A549 (cell line): ENCODE measurements around the gene KDM6A. TPM values are rescaled to one million over a fixed set of nuclear protein-coding genes. Genes with fewer than 3 reads are reported as not detected.

ENCODE experiments used
- ATAC-seq, 2 experiments: fragments of 200-7000 bp in 1 of 2; fragments of >200 bp in 1 of 2; cut with Nextera tagmentation in 1 of 2; cut with Tn5 transposase in 1 of 2; 3 replicates each; pipeline versions ENCODE4 v1.8.0 to v1.9.1; 2018 to 2020; ENCODE audit warnings: mild to moderate bottlenecking in 1 of 2, moderate library complexity in 1 of 2
- CTCF ChIA-PET: fragments of 300-600 bp; sonication (Branson Sonifier 250); formaldehyde crosslinking; extraction: SDS; loops from one replicate; lab custom pipeline; 2021; ENCODE audit warnings: antibody characterized with exemption, inconsistent platforms; lab: Yijun Ruan, JAX
- POLR2A ChIA-PET: fragments of 350-600 bp; formaldehyde crosslinking; extraction: SDS; loops from one replicate; lab custom pipeline; 2021; ENCODE audit warnings: antibody characterized with exemption, inconsistent platforms; lab: Yijun Ruan, JAX
- DNase-seq, 2 experiments: peaks; one replicate each; pipeline versions ENCODE4 v3.0.0 to v3.0.0-alpha.2; 2011 to 2016; ENCODE audit warnings: low read depth in 1 of 2, low spot score in 1 of 2
- FAIRE-seq: peaks from 2 replicates; lab custom pipeline; 2011; peaks lifted over from hg19 to GRCh38; lab: Jason Lieb, UNC
- H3K27ac ChIP-seq, 2 experiments: fragments of >200 bp; sonication (Bioruptor Twin); formaldehyde crosslinking; 3 replicates each; pipeline ENCODE4 v1.5.1; 2016 to 2017
- H3K4me1 ChIP-seq: fragments of >200 bp; sonication (Bioruptor Twin); formaldehyde crosslinking; 3 replicates; pipeline ENCODE4 v1.6.1; 2016
- H3K4me2 ChIP-seq: fragments of >200 bp; sonication (Bioruptor Twin); formaldehyde crosslinking; 3 replicates; pipeline ENCODE4 v1.6.1; 2016
- H3K4me3 ChIP-seq: fragments of >200 bp; sonication (Bioruptor Twin); formaldehyde crosslinking; 3 replicates; pipeline ENCODE4 v1.5.1; 2016
- H3K9me3 ChIP-seq: fragments of >200 bp; sonication (Bioruptor Twin); formaldehyde crosslinking; 3 replicates; pipeline ENCODE4 v1.6.1; 2016
- BCL3 ChIP-seq: fragments of >200 bp; sonication (Bioruptor Twin); formaldehyde crosslinking; IDR thresholded peaks from 3 replicates; pipeline ENCODE4 v1.6.1; 2016
- CHD2 ChIP-seq: fragments of 150-350 bp; IDR thresholded peaks from 2 replicates; pipeline ENCODE4 v1.6.1; 2014; ENCODE audit warnings: low read length; ENCODE audit not compliant: partially characterized antibody
- CHD4 ChIP-seq: fragments of 200-600 bp; sonication (generic); IDR thresholded peaks from 2 replicates; pipeline ENCODE4 v1.6.1; 2016; ENCODE audit warnings: antibody characterized with exemption, mild to moderate bottlenecking, borderline replicate concordance
- EP300 ChIP-seq, 2 experiments: fragments of >200 bp; sonication (Bioruptor Twin); formaldehyde crosslinking; IDR thresholded peaks; 2 replicates in 1 of 2; 3 replicates in 1 of 2; pipeline ENCODE4 v1.6.1; 2016 to 2017
- GATA3 ChIP-seq: IDR thresholded peaks from 2 replicates; pipeline ENCODE4 v1.6.1; 2012; ENCODE audit warnings: borderline replicate concordance
- HES2 ChIP-seq: fragments of >200 bp; sonication (Bioruptor Twin); formaldehyde crosslinking; IDR thresholded peaks from 2 replicates; pipeline ENCODE4 v1.6.1; 2016
- HOXB5 ChIP-seq: fragments of 250-450 bp; sonication (Bioruptor Pico); IDR thresholded peaks from 2 replicates; pipeline ENCODE4 v1.5.0; 2020; ENCODE audit warnings: mild to moderate bottlenecking, moderate library complexity
- JUNB ChIP-seq: fragments of >200 bp; sonication (Bioruptor Twin); formaldehyde crosslinking; IDR thresholded peaks from 2 replicates; pipeline ENCODE4 v1.6.1; 2016
- KDM1A ChIP-seq: fragments of 200-600 bp; sonication (generic); IDR thresholded peaks from 2 replicates; pipeline ENCODE4 v1.6.1; 2016; ENCODE audit warnings: low read depth, mild to moderate bottlenecking
- KDM5A ChIP-seq: fragments of 200-600 bp; sonication (generic); IDR thresholded peaks from 2 replicates; pipeline ENCODE4 v1.6.1; 2016; ENCODE audit warnings: antibody characterized with exemption, mild to moderate bottlenecking
- NFE2L2 ChIP-seq: fragments of 150-350 bp; conservative IDR thresholded peaks from 2 replicates; pipeline ENCODE4 v1.6.1; 2014; ENCODE audit warnings: low read length
- NPAS2 ChIP-seq: fragments of 250-450 bp; sonication (Bioruptor Pico); IDR thresholded peaks from 2 replicates; pipeline ENCODE4 v1.8.0; 2022; ENCODE audit warnings: mild to moderate bottlenecking, moderate library complexity, borderline replicate concordance
- RCOR1 ChIP-seq: fragments of 150-350 bp; IDR thresholded peaks from 2 replicates; pipeline ENCODE4 v1.6.1; 2014; ENCODE audit warnings: antibody characterized with exemption, low read length, low read depth
- RFX5 ChIP-seq: fragments of 450-650 bp; IDR thresholded peaks from 2 replicates; pipeline ENCODE4 v1.7.1; 2014; ENCODE audit warnings: antibody characterized with exemption, mild to moderate bottlenecking, moderate library complexity
- SREBF2 ChIP-seq: fragments of 450-650 bp; IDR thresholded peaks from 2 replicates; pipeline ENCODE4 v1.6.1; 2014; ENCODE audit warnings: mild to moderate bottlenecking, moderate library complexity
- USF2 ChIP-seq: fragments of 450-650 bp; IDR thresholded peaks from 2 replicates; pipeline ENCODE4 v1.6.1; 2014; ENCODE audit warnings: antibody characterized with exemption
- ZC3H11A ChIP-seq: fragments of 450-650 bp; IDR thresholded peaks from 2 replicates; pipeline ENCODE4 v1.6.1; 2014; ENCODE audit warnings: antibody characterized with exemption, mild to moderate bottlenecking
- ZSCAN20 ChIP-seq: fragments of 250-450 bp; sonication (Bioruptor Pico); IDR thresholded peaks from 2 replicates; pipeline ENCODE4 v1.8.0; 2022; ENCODE audit warnings: mild to moderate bottlenecking, moderate library complexity
- WGBS: methylation state at CpG from one replicate; pipeline ENCODE4 v1.1.6; 2017; ENCODE audit errors: missing lambda C conversion rate; 5-methylcytosine and 5-hydroxymethylcytosine counted together
- polyA plus RNA-seq, 4 experiments: library from polyadenylated mRNA; depleted of rRNA in 3 of 4; stranded (reverse); fragments of >200 nt; fragmentation: RNase III in 1 of 4; extraction: RNeasy Plus Mini Kit Qiagen cat#74134 plus additional on column Dnase treatment in 1 of 4; gene quantifications; 2 replicates in 3 of 4; 3 replicates in 1 of 4; pipeline ENCODE4 v1.2.3, GENCODE V29; 2011 to 2017
- TF ChIP-seq, protein P1 (sequence below): fragments of 200-600 bp; sonication (generic); IDR thresholded peaks from 2 replicates; pipeline ENCODE4 v1.6.1; 2016; ENCODE audit warnings: antibody characterized with exemption, mild to moderate bottlenecking, moderate library complexity
- TF ChIP-seq, protein P2 (sequence below): fragments of 250-450 bp; sonication (Bioruptor Pico); IDR thresholded peaks from 2 replicates; pipeline ENCODE4 v1.5.0; 2021; ENCODE audit warnings: mild to moderate bottlenecking, moderate library complexity, borderline replicate concordance
- TF ChIP-seq, protein P3 (sequence below): IDR thresholded peaks from 2 replicates; pipeline ENCODE4 v1.6.1; 2012
- TF ChIP-seq, protein P4 (sequence below): fragments of 250-450 bp; sonication (Bioruptor Pico); IDR thresholded peaks from 2 replicates; pipeline ENCODE4 v1.5.0; 2020; ENCODE audit warnings: low read depth, mild to moderate bottlenecking, moderate library complexity

KDM6A gene
- polyA plus RNA-seq, 2 of the 4 experiments (the other 2 are of a cell fraction): 9.3 to 18.4 TPM

GRCh38 chrX:44947995-44948394 is 75.0 kb downstream of the KDM6A start (continued):
- TF ChIP-seq, protein P1, sequence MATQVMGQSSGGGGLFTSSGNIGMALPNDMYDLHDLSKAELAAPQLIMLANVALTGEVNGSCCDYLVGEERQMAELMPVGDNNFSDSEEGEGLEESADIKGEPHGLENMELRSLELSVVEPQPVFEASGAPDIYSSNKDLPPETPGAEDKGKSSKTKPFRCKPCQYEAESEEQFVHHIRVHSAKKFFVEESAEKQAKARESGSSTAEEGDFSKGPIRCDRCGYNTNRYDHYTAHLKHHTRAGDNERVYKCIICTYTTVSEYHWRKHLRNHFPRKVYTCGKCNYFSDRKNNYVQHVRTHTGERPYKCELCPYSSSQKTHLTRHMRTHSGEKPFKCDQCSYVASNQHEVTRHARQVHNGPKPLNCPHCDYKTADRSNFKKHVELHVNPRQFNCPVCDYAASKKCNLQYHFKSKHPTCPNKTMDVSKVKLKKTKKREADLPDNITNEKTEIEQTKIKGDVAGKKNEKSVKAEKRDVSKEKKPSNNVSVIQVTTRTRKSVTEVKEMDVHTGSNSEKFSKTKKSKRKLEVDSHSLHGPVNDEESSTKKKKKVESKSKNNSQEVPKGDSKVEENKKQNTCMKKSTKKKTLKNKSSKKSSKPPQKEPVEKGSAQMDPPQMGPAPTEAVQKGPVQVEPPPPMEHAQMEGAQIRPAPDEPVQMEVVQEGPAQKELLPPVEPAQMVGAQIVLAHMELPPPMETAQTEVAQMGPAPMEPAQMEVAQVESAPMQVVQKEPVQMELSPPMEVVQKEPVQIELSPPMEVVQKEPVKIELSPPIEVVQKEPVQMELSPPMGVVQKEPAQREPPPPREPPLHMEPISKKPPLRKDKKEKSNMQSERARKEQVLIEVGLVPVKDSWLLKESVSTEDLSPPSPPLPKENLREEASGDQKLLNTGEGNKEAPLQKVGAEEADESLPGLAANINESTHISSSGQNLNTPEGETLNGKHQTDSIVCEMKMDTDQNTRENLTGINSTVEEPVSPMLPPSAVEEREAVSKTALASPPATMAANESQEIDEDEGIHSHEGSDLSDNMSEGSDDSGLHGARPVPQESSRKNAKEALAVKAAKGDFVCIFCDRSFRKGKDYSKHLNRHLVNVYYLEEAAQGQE: no peak
- TF ChIP-seq ZC3H11A (no peak), USF2 (no peak)
- TF ChIP-seq, protein P2, sequence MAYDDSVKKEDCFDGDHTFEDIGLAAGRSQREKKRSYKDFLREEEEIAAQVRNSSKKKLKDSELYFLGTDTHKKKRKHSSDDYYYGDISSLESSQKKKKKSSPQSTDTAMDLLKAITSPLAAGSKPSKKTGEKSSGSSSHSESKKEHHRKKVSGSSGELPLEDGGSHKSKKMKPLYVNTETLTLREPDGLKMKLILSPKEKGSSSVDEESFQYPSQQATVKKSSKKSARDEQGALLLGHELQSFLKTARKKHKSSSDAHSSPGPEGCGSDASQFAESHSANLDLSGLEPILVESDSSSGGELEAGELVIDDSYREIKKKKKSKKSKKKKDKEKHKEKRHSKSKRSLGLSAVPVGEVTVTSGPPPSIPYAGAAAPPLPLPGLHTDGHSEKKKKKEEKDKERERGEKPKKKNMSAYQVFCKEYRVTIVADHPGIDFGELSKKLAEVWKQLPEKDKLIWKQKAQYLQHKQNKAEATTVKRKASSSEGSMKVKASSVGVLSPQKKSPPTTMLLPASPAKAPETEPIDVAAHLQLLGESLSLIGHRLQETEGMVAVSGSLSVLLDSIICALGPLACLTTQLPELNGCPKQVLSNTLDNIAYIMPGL (CRISPR knock-in tag): no peak

GRCh38 chrX:44948406-44948805 is 75.4 kb downstream of the KDM6A start:
- POLR2A ChIA-PET: no interaction called here
- Histone ChIP-seq H3K4me2 (no peak overlapping the region), H3K9me3 (peaks cover 35% of the 10 kb centered on the region), H3K4me1 (peaks cover 17% of the 10 kb centered on the region), H3K4me3 (no peak overlapping the region), H3K27ac (no peak overlapping the region)
- TF ChIP-seq RFX5 (no peak), NPAS2 (no peak), CHD4 (no peak), RCOR1 (no peak), ZSCAN20 (no peak), CHD2 (no peak), EP300 (IDR thresholded peaks at IDR 0.05) (no peak), BCL3 (no peak)
- TF ChIP-seq, protein P3, sequence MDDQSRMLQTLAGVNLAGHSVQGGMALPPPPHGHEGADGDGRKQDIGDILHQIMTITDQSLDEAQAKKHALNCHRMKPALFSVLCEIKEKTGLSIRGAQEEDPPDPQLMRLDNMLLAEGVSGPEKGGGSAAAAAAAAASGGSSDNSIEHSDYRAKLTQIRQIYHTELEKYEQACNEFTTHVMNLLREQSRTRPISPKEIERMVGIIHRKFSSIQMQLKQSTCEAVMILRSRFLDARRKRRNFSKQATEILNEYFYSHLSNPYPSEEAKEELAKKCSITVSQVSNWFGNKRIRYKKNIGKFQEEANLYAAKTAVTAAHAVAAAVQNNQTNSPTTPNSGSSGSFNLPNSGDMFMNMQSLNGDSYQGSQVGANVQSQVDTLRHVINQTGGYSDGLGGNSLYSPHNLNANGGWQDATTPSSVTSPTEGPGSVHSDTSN: no peak
- TF ChIP-seq, protein P4, sequence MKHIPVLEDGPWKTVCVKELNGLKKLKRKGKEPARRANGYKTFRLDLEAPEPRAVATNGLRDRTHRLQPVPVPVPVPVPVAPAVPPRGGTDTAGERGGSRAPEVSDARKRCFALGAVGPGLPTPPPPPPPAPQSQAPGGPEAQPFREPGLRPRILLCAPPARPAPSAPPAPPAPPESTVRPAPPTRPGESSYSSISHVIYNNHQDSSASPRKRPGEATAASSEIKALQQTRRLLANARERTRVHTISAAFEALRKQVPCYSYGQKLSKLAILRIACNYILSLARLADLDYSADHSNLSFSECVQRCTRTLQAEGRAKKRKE (CRISPR knock-in tag): no peak
- WGBS: 84% methylated on average over 2 of the region's 2 CpGs
- no peak for DNase-seq
- no peak for ATAC-seq
- FAIRE-seq: no peak
- CTCF ChIA-PET: interaction anchor here (1.4 kb wide), 1 partner anchor 122 kb away, joined by 3 read pairs; no protein-coding TSS in a partner anchor

GRCh38 chrX:44949125-44949524 is 76.1 kb downstream of the KDM6A start:
- no peak for ATAC-seq
- no peak for TF ChIP-seq RCOR1
- TF ChIP-seq KDM1A: no peak
- no peak for TF ChIP-seq KDM5A
- no peak for TF ChIP-seq EP300 (IDR thresholded peaks at IDR 0.05)
- TF ChIP-seq HES2: no peak
- no peak for TF ChIP-seq SREBF2
- no peak for TF ChIP-seq RFX5
- TF ChIP-seq JUNB: no peak
- no peak for TF ChIP-seq HOXB5 (CRISPR knock-in tag)
- TF ChIP-seq GATA3: no peak
- TF ChIP-seq NFE2L2: no peak
- TF ChIP-seq, all 56 proteins: peak for 0
- Histone ChIP-seq H3K4me1 (peaks cover 20% of the 10 kb centered on the region), H3K27ac (no peak overlapping the region), H3K9me3 (peaks cover 28% of the 10 kb centered on the region), H3K4me2 (no peak overlapping the region), H3K4me3 (no peak overlapping the region)
- DNase-seq (no peak), FAIRE-seq (no peak)
- POLR2A ChIA-PET: no interaction called here
- CTCF ChIA-PET: interaction anchor here (0.9 to 1.4 kb wide), 2 partner anchors 15 to 121 kb away, joined by 3 read pairs; no protein-coding TSS in a partner anchor
- WGBS: 86% methylated on average over 8 of the region's 8 CpGs
